GM06990 (cell line): ENCODE results near the gene CPHXL2.

ENCODE experiments used
- DNase-seq: peaks from one replicate; pipeline ENCODE4 v3.0.0-alpha.2; 2011; ENCODE audit not compliant: insufficient read length; ENCODE audit errors: extremely low read depth
- H3K27me3 ChIP-seq: replicated peaks from 2 replicates; pipeline ENCODE4 v1.6.0; 2011; ENCODE audit warnings: low read length; ENCODE audit not compliant: control insufficient read depth, insufficient read depth
- H3K36me3 ChIP-seq: 2 replicates; pipeline ENCODE4 v1.5.1; 2011; ENCODE audit warnings: low read length; ENCODE audit not compliant: control insufficient read depth, insufficient read depth
- H3K4me3 ChIP-seq: replicated peaks from 2 replicates; pipeline ENCODE4 v1.5.1; 2011; ENCODE audit warnings: low read depth, mild to moderate bottlenecking, control low read depth, low read length
- TF ChIP-seq, protein P1 (sequence below): IDR thresholded peaks from 2 replicates; pipeline ENCODE4 v1.5.1; 2011; ENCODE audit warnings: low read length, control low read depth, mild to moderate bottlenecking, inconsistent platforms; ENCODE audit not compliant: insufficient read depth, poor library complexity, severe bottlenecking

CPHXL2 gene

DNA sequence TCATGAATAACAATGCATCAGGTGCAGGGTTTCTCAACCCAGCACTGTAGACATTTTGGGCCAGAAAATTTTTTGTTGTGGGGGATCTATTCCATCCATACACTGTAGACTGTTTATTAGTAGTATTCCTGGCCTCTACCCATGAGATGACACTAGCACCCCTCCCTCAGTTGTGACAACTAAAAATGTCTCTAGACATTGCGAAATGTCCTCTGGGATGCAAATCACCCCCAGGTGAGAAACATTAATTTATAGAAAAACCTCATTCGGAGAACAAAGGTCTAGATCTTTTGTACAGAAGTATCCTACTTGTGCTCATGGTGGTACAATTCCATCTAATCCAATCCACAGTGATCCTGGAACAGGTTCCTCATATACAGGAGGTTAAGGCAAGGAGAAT lies 58.0 kb downstream of the CPHXL2 start:
- TF ChIP-seq, protein P1, sequence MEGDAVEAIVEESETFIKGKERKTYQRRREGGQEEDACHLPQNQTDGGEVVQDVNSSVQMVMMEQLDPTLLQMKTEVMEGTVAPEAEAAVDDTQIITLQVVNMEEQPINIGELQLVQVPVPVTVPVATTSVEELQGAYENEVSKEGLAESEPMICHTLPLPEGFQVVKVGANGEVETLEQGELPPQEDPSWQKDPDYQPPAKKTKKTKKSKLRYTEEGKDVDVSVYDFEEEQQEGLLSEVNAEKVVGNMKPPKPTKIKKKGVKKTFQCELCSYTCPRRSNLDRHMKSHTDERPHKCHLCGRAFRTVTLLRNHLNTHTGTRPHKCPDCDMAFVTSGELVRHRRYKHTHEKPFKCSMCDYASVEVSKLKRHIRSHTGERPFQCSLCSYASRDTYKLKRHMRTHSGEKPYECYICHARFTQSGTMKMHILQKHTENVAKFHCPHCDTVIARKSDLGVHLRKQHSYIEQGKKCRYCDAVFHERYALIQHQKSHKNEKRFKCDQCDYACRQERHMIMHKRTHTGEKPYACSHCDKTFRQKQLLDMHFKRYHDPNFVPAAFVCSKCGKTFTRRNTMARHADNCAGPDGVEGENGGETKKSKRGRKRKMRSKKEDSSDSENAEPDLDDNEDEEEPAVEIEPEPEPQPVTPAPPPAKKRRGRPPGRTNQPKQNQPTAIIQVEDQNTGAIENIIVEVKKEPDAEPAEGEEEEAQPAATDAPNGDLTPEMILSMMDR, result no peak
- Histone ChIP-seq H3K36me3 (peaks cover 14% of the 10 kb centered on the region), H3K27me3 (no peaks in the 10 kb centered on the region), H3K4me3 (no peak overlapping the region)
- DNase-seq, result no peak

DNA sequence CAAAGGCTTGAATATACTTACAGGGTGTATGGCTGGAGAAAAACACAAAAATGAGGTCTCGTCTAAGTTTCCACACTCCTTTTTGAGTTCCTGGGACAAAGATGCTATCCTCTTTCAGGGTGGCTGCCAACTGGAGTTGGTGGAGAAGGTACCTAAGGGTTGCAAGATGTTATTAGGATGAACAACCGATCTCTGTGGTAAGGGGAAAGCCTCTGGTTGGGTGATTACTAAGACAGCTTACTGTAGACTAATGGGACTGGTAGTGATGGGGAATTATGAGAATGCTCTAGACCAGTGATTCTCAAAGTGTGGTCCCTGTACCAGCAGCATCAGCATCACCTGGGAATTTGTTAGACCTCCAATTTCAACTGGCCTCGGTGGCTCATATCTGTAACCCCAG lies 59.7 kb downstream of the CPHXL2 start:
- no peak for DNase-seq
- peaks cover 19% of the 10 kb centered on the region for H3K36me3 ChIP-seq
- no peak overlapping the region for H3K4me3 ChIP-seq
- H3K27me3 ChIP-seq, result no peaks in the 10 kb centered on the region
- TF ChIP-seq, protein P1, result no peak

DNA sequence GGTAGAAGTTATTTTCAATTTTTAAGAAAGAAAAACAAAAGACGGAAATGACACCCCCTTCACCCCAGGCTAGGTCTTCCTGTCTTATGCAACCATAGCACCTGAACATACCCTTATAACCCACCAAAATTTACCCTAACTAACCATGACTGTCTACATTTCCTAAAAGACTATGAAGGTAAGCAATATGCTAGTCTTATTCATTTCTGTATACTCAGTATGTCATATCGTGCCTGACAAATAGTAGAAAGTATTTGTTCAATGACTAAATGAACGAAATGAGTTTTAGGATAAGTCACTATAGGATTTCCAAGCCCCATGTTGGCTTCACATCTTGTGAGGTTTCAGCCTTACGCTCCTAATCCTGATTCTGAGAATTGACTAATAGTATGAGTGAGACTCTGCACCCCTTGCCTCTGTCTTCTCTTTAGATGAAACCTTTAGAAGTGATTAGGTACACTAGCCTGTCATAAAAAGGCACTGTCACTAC lies 60.2 kb downstream of the CPHXL2 start:
- peak; percentile 20 for DNase-seq
- TF ChIP-seq, protein P1, result no peak
- Histone ChIP-seq H3K36me3 (peaks cover 21% of the 10 kb centered on the region), H3K4me3 (no peak overlapping the region), H3K27me3 (no peaks in the 10 kb centered on the region)

DNA sequence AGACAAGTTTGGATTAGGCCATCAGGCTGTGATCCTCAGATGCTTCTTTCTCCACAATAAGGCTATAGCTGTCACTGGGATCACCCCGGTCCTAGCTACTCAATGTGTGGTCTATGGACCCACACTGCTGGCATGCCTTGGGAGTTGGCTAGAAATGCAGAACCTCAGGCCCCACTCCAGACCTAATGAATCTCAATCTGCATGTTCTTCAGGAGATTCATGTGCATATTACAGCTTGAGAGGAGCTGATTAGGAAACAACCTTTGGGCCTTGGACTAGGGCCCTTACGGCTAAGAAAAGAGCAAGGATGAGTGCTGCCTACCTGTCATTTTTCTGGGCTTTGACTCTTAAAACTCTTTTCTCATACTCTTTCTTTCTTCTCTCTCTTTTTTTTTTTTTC lies 61.2 kb downstream of the CPHXL2 start:
- Histone ChIP-seq H3K27me3 (no peaks in the 10 kb centered on the region), H3K4me3 (no peak overlapping the region), H3K36me3 (peaks cover 23% of the 10 kb centered on the region)
- TF ChIP-seq, protein P1, result no peak
- DNase-seq, result no peak

DNA sequence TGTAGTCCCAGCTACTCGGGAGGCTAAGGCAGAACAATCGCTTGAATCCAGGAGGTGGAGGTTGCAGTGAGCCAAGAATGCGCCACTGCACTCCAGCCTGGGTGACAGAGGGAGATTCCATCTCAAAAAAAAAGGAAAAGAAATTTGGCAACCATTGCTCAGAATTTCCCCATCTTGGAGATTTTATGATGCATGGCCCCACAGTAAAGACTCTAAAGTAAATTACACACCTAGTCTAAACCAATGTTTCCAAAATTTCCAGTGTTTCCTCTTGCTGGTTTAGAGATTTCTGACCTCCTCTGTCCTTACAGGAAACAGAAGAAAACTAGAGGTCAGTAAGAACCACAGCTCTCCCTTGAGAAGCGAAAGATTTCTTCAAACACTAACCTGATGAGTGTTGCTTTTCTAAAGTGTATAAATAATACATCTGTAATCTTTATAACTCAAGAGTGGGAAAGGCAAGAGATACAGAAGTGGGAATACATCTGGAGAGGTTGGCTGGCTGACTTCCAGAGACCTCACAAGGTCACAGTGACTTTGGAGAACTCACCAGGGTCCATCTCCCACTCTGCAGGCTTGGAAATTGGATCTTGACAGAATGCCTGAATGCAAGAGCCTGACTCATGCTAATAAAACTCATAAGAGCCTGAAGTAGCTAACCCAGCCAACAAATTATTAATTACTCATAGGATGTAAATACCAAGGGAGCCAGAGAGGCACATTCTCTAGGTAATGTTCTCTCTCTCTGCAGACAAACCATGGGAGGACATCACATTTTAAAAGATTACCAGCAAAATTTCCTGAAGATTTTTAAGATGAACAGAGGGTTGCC lies 62.5 kb downstream of the CPHXL2 start:
- Histone ChIP-seq H3K36me3 (peaks cover 18% of the 10 kb centered on the region), H3K4me3 (no peak overlapping the region), H3K27me3 (no peaks in the 10 kb centered on the region)
- DNase-seq, result no peak
- TF ChIP-seq, protein P1, result no peak
